Body of pancreas (tissue), 4 donors: ENCODE data around the gene CEACAM16. TPM values are rescaled to one million over a fixed set of nuclear protein-coding genes. Genes with fewer than 3 reads are reported as not detected.
A peak's percentile ranks its signal among the peaks of the same experiment; 100 is the strongest.

Experiments
- ATAC-seq: fragments of 150-250 bp; one replicate; pipeline ENCODE4 v1.9.1; 2016
- DNase-seq, 4 donors: peaks; one replicate each; pipeline ENCODE4 v3.0.0-alpha.2; 2019
- H3K27ac ChIP-seq, 4 donors: fragments of 200-600 bp; sonication (generic); 1 replicate in 3 of 4; 2 replicates in 1 of 4; pipeline versions ENCODE4 v1.5.1 to v1.6.1; 2016 to 2019; ENCODE audit warnings: mild to moderate bottlenecking in 1 of 4, mixed read lengths in 1 of 4, moderate library complexity in 1 of 4
- H3K27me3 ChIP-seq, 2 donors: fragments of 200-600 bp; sonication (generic); one replicate each; pipeline ENCODE4 v1.6.0; 2016; ENCODE audit warnings: mild to moderate bottlenecking in 1 of 2
- H3K36me3 ChIP-seq, 2 donors: fragments of 200-600 bp; sonication (generic); replicated peaks in 1 of 2; 2 replicates each; pipeline ENCODE4 v1.5.1; 2016; ENCODE audit warnings: low read depth in 2 of 2; ENCODE audit not compliant: insufficient read depth in 1 of 2
- H3K4me1 ChIP-seq: fragments of 200-600 bp; sonication (generic); one replicate; pipeline ENCODE4 v1.6.0; 2016
- H3K4me3 ChIP-seq, 2 donors: fragments of 200-600 bp; sonication (generic); 1 replicate in 1 of 2; 2 replicates in 1 of 2; pipeline ENCODE4 v1.5.1; 2016 to 2019
- H3K9me3 ChIP-seq, 3 donors: fragments of 200-600 bp; sonication (generic); 1 replicate in 2 of 3; 2 replicates in 1 of 3; pipeline ENCODE4 v1.5.1; 2016
- CTCF ChIP-seq, 7 experiments: fragments of 450-650 bp in 4 of 7; fragments of 200-600 bp in 3 of 7; sonication (generic) in 3 of 7; IDR thresholded peaks; one replicate each; pipeline ENCODE4 v1.5.1; 2016 to 2019; ENCODE audit warnings: antibody characterized with exemption in 7 of 7
- POLR2A ChIP-seq, 3 donors: fragments of 450-650 bp; IDR thresholded peaks; one replicate each; pipeline ENCODE4 v1.6.1; 2016; ENCODE audit warnings: antibody characterized with exemption in 3 of 3, mild to moderate bottlenecking in 2 of 3
- WGBS, 2 donors: methylation state at CpG; one replicate each; pipeline ENCODE4 v1.1.5; 2017; 5-methylcytosine and 5-hydroxymethylcytosine counted together
- intact Hi-C: fragments of 100-400 bp; cut with DNase I; formaldehyde crosslinking; loops from one replicate; pipeline ENCODE4 v1.15.1; 2023
- total RNA-seq, 2 donors: library from RNA; depleted of rRNA; stranded (reverse); fragments of >200 nt; gene quantifications; one replicate each; pipeline ENCODE4 v1.1.0, GENCODE V29; 2016

Gene CEACAM16
- total RNA-seq, 2 donors from 2014 or later, result 0.33 to 1.3 TPM

GRCh38 chr19:44673510-44673909 lies 25.4 kb upstream of the CEACAM16 start:
- ATAC-seq (no peak), DNase-seq (no peak)
- intact Hi-C loops, result no loop called here
- Histone ChIP-seq H3K9me3 (no peaks in the 10 kb centered on the region), H3K27ac (no peak overlapping the region), H3K36me3 (no peaks in the 10 kb centered on the region), H3K4me1 (no peaks in the 10 kb centered on the region), H3K27me3 (no peaks in the 10 kb centered on the region), H3K4me3 (no peak overlapping the region)
- no peak for TF ChIP-seq CTCF (IDR thresholded peaks at IDR 0.05)
- no peak for TF ChIP-seq POLR2A (IDR thresholded peaks at IDR 0.05)
- 79 to 81% methylated on average over 4 of the region's 4 CpGs for WGBS, 2 donors

- no peaks in the 10 kb centered on the region for H3K9me3 ChIP-seq
- DNase-seq (no peak), ATAC-seq (no peak)
- TF ChIP-seq POLR2A (IDR thresholded peaks at IDR 0.05), result no peak
- no peak for TF ChIP-seq CTCF (IDR thresholded peaks at IDR 0.05)
- intact Hi-C loops, result no loop called here
- no peaks in the 10 kb centered on the region for H3K36me3 ChIP-seq
- no peak overlapping the region for H3K27ac ChIP-seq
- H3K4me1 ChIP-seq, result no peaks in the 10 kb centered on the region
- no peaks in the 10 kb centered on the region for H3K27me3 ChIP-seq
- no peak overlapping the region for H3K4me3 ChIP-seq
- WGBS, 2 donors, result 88 to 91% methylated on average over 6 of the region's 6 CpGs
Observed at GRCh38 chr19:44675521-44675920, 23.4 kb upstream of the CEACAM16 start.

GRCh38 chr19:44677019-44677811 lies 21.7 kb upstream of the CEACAM16 start:
- intact Hi-C loops, result no loop called here
- Histone ChIP-seq H3K4me1 (no peaks in the 10 kb centered on the region), H3K36me3 (no peaks in the 10 kb centered on the region), H3K4me3 (no peak overlapping the region), H3K27ac (no peak overlapping the region), H3K27me3 (no peaks in the 10 kb centered on the region), H3K9me3 (no peaks in the 10 kb centered on the region)
- DNase-seq, result no peak
- 54 to 71% methylated on average over 8 of the region's 8 CpGs for WGBS, 2 donors
- TF ChIP-seq CTCF (IDR thresholded peaks at IDR 0.05) (no peak), POLR2A (IDR thresholded peaks at IDR 0.05) (no peak)
- peak; percentile 18 for ATAC-seq

- Histone ChIP-seq H3K27me3 (no peaks in the 10 kb centered on the region), H3K36me3 (no peaks in the 10 kb centered on the region), H3K9me3 (no peaks in the 10 kb centered on the region), H3K4me1 (peaks cover 16% of the 10 kb centered on the region), H3K4me3 (no peak overlapping the region), H3K27ac (no peak overlapping the region)
- ATAC-seq (no peak), DNase-seq (no peak)
- no peak for TF ChIP-seq CTCF (IDR thresholded peaks at IDR 0.05)
- no peak for TF ChIP-seq POLR2A (IDR thresholded peaks at IDR 0.05)
- intact Hi-C loops, result no loop called here
Observed at GRCh38 chr19:44680536-44680935, 18.4 kb upstream of the CEACAM16 start.
